NCI-H524 (cell line): ENCODE results near the gene PLS1.
"Not testable (repeated sequence)": the region's sequence is repeated elsewhere in the genome, so short reads cannot be mapped to it uniquely, and the experiment has no call there.

ENCODE experiments used
- DNase-seq, 2 experiments: peaks; one replicate each; lab custom pipeline; 2025; lab: John Stamatoyannopoulos, UW

PLS1 gene

DNA sequence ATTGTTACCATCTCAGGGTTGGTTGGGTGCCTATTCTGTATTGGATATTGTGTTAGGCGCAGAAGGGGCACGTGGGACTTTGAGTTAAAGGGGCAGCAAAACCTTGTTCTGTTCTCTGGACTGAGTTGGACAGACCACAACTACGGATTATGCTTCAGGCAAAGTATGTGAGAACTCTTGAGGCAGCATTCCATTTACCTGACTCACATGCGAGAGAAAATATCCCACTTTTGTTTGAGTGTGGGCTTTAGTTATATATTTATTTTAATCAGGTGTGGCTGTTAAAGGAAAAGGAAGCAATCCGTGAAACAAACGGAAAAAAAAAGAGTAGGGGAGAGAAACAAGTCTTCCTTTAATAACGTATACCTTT, 627 bp upstream of the PLS1 start:
- DNase-seq = peak in 1 of 2 experiments; percentile 53

DNA sequence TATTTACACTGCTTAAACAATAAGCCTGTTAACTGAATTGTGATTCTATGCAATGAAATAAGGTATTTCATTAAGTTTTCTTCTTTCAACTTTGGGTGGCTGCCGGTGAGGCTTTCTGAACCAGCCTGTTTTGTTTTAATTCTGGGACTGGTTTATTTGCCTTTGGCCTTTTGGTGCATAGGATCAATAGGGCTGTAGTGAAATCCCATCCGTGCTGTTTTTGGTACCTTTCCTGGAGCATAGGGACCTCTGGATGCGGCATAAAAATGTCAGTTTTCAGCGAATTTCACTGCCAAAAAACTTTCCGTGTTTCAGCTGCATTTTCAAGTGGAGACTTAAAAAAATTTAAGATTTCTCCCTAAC, 514 bp downstream of the PLS1 start:
- peak; percentile 49 to 71 for DNase-seq

DNA sequence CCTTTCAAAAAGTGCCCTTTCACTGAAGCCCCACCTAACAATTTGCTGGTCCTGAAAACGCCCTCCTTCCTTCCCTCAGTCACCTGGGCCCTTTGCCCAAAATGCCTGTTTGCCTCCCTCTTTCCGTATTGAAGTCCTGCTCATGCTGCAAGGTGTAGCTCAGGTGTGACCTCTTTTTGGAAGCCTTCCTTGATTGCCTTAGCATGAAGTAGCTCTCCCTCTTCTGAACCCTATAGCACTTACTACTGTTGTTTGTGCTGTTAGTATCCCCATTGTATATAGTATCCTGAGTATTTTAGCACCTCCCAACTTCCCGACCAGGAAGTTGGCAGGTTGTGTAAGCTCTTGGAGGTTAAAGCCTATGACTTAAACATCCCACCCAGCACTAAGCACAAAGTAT, 1.7 kb downstream of the PLS1 start:
- no peak for DNase-seq

DNA sequence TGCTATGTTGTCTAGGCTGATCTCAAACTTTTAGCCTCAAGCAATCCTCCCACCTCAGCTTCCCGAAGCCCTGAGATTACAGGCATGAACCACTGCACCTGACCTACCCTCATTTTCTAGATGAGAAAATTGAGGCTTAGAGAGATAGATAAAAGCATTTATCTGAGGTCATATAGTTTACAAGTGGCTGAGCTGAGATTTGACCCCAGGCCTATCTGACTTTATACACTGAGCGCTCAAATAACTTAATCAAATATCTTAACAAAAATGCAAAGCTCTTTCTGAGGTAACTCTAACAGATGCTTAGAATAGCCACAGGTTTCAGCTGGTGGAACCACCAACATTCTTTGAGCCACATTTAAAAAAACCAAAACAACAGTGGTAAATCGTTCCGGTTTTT, 5.5 kb downstream of the PLS1 start:
- no peak for DNase-seq

DNA sequence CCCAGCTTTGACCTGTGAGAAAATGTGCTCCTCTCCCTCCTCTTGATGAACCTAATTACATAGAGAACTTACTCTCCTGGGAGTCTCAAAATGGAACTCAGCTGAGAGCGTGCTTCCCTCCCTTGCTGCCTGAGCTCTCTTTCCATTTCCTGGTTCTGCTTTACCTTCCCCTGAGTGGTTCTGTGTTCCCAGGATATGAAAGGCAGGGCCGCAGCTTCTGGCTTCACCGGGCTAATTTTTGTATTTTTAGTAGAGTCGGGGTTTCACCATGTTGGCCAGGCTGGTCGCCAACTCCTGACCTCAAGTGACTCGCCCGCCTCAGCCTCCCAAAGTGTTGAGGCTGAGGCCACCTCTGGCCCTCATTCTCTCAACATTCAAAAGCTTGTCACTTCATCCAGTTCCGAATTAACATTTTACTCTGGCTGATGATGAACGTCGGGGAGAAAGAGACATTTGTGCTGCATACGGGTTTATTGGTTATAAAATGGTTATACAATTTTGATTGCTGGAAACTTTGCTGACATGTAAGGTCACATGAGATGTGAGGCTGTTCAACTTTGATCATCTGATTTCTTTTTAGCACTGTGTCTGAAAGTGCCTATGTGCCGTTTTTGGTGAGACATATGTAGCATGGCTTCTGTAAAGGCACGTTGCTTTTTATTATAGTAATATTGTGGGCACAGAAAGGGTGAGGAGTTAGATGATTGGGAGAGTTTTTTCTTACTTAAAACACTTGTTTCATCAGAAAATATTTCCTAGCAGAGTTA, 6.6 kb downstream of the PLS1 start:
- DNase-seq = no peak

DNA sequence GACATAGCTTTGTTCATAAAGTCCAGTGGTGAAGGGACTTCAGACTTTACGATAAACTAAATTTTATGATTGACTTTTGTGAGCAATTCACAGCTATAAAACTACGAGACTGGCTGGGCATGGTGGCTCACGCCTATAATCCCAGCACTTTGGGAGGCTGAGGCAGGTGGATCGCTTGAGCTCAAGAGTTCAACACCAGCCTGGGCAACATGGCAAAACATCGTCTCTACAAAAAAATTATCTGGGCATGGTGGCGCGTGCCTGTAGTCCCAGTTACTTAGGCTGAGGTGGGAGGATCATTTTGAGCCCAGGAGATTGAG, 7.2 kb downstream of the PLS1 start:
- not testable (repeated sequence) for DNase-seq

DNA sequence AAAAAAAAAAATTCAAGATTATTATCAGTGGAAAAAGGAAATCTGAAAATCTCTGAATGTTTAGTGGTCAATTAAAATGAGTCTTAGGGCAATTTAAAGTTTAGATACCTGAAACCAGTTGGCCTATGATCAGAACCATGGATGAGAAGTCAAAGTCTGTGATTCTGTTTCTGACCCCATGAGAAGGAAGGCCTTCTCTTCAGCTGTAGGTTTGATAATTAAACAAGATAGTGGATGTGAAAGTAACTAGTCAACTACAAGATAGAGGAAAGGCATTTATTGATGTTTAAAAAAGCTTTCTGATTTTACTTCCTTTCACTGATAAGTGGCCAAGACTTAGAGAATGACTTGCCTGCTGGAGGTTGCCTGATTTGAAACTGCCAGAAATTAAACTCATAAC, 8.7 kb downstream of the PLS1 start:
- DNase-seq = no peak

DNA sequence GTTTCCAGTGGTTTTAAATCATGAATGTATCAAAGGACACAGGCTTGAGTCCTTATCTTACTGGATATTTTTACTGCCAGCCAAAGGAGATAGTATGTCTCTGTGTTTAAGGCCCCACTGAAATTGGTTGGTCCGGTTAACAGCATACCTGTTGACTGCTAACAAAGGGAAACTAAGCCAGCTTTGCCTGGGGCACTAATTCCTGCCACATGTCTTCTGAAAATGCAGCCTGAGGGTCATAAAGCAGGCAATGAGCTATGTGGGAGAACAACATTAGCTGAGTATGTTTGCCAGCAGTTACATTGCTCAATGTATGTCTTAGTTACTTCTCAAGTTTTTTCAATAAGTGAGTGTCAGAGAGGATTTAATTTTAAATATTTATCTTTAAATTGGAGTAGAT, 12.4 kb downstream of the PLS1 start:
- DNase-seq = no peak

DNA sequence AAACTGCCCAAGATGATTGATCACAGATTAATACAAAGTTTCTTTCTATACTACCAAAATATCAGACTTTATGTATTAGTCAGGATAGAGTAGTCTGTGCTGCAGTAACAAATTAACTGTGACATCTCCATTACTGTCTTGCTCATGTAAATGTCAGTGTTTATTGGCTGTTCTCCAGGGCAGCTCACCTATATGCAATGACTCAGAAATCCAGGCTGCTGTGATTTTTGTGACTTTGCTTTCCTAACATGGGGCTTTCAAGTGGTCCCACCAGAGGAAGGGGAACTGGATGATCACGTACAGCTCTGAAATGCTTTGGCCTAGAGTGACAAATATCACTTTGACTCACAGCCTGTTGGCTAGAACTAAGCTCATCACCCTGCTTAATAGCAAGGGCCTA, 12.9 kb downstream of the PLS1 start:
- no peak for DNase-seq

DNA sequence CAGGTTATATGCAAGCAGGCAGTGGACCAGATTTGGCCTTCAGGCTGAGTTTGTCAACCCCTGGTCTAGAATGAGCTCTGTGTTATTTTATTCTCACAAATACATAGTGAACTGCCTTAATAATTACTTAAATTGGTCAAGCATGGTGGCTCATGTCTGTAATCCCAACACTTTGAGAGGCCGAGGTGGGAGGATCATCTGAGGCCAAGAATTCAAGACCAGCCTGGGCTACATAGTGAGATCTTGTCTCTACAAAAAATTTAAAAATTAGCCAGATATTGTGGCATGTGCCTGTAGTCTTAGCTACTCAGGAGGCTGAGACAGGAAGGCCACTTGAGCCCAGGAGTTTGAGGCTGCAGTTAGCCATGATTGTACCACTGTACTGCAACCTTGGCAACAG, 15.0 kb downstream of the PLS1 start:
- DNase-seq = no peak

DNA sequence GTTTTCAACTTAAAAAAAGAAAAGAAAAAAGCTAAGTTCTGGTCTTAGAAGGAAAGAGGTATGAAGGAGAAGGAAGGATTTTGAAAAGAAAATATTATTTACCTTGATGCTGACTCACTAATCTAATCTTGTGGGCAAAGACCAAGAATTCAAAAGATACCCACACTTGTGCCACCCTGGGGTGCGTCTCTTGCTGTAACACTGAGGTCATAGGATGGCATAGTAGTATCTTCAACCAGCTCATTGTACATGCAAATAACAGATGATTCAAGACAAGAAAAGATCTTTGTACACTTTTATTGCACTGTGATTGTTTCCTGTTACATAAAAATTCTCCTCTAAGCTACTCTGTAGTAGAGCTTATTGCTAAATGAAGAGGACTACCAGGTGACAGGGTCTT, 17.3 kb downstream of the PLS1 start:
- DNase-seq = no peak

DNA sequence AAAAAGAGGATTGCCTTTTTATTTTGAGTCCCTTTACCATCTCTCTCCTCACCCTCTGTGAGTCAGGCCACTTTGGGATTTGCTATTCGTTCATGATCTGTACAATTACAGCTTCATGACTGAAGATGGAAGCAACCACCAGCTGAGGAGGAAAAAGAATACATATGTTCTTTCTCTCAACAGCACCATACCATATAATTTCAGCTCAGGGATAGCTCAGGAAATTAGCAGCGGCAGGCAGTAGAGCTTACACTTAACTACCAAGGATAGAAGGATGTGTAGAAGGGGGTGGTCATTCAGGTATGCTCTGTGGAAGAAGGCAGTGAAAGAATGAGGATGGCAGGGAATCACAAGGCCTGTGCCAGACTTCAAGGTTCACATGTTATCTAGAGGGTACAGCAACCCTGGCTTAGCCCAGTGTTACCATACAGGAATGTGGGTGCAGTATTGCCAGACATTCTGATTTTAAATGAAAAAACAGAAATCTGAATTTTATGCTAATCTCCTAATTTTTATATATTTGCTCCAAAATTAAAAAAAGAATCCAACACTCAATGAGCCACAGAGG, 17.9 kb downstream of the PLS1 start:
- DNase-seq = no peak

DNA sequence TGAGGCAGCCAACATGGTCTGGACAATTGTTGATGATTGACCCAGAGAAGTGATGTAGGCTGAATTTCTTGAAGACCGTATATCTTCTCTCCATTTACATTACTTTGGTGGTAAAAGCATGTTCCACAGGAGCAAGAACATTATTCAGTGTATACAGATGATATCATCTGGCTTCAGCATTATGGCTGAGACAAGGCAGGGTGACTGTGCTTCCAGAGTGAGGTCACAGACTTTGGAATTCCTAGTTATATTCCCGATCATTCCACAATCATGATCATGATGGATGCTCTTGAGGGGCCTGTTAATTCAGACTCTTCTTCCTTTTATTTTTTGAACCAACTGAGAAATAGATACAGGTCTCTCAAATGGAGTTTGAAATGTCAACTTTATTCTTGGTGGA, 19.0 kb downstream of the PLS1 start:
- DNase-seq = no peak

DNA sequence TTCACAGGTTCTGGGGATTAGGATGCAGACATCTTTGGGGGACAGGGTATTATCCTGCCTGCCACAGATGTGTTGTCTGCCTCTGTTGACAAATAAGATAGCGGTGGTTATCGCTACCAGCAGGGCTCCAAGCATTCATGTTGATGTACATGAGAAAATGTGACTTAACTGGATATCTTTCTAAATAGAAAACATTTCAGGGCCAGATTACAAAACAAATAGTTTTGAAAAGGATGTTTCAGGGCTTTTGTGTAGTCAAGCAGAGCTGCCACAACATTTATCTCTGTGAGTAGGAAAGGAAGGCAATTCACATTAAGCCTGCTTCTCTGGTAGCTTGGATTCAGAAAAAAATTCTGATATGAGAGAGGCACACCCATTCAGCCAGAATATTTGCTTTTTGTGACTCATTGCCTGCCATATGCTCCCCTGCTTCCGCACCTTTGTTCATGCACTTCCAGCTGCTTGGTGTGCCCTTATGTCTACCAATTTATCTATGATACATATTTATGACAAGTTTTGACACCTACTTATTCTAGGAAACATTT, 22.8 kb downstream of the PLS1 start:
- peak; percentile 12 to 75 for DNase-seq

DNA sequence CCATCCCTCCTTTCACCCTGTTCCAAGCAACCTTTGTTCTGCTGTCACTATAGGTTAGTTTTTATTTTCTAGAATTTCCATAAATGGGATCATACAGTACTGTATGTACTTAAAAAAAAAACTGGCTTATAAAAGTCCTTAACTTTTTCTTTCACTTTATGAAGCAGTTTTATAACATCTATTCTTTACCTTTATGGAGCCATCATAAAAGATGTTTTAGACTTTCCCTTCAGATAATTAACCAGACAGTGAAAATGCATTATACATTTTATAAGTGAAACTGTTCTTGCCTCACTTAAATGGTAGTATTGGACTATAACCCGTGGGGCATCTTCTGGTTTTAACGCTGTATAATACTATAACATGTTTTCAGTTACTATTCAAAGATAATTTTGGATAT, 26.2 kb downstream of the PLS1 start:
- DNase-seq = no peak

DNA sequence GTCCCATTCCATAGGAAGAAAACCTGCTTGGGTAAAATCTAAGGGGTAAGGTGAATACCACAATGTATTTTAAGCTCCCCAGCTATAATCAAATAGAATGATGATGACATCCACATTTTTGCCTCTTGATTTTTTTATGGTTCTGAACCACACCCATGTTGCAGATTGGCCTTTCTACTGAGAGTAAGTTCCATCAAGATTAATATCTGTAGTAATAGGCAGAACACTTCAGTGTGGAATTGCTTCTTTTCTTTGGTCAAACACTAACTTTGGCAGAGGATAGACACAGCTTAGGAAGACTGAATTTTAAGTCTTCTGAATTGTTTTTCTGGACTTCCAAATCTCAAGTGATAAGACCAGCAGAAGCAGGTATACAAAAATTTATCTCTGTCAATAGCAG, 27.0 kb downstream of the PLS1 start:
- no peak for DNase-seq

DNA sequence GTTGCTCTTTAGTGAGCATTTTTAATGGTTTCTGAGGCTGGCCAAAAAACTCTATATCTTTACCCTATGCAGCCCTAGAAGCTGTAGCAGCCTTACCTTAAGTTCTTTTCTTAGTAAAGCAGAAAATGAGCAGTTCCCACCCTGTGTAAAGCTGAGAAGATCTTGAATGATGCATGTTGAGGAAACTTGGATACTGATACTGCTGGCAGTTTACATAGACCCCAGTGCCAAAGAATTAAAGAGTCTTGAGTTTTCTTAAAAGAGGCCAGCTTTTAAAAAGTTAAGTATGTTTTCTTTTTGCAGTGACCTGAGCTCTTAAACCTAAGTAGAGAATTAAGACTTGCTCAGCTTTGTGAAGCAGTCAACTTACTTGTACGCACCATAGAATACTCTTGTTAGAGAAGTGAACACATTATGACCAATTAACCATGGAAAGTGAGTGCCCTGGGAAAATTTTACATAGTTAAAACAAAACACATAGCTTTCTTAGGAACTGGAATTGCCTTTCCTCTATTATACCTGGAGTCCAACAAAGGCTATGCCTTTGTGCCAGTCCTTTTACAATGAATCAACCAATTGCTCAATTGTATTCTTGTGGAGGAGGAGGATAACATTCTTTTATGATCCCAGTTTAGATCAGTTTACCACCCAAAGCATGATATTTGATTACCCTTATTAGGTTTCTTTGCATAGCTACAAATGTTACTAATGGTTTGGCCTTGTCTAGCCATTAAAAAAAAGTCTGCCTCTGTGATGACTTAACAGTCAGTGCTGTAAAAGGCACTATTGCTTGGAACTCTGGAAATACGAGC, 28.4 kb downstream of the PLS1 start:
- no peak for DNase-seq

DNA sequence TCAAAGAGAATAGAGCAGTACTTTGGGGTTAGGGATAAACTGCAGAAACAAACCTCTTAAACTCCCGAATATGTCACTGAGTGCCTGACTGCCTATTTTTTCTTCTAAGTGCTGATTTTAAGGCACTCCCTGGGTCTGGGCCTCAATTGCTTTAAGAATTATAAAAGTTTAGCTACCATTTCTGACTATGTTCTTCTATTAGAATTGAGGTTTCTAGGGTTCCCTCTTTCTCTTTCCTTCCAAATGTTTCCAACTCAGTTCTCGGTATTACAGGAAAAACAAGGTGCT, 28.9 kb downstream of the PLS1 start:
- no peak for DNase-seq

DNA sequence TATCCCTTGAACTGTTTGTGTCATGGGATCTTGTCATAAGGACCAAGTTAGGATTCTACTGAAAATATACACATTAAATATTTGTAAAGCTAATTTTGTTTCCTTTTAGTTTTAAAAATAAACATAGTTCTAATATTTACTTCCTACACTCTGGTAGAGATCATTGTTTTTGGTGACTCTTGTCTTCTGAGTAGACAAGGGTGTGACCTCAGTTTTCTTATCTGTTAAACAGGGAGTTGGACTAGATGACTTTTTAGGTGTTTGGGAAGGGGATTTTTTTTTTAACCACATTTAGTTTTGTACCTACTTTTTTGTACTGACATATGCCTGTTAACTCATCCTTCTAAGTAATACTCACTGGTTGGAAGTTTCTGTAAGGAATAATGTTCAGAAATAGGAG, 30.8 kb downstream of the PLS1 start:
- no peak for DNase-seq

DNA sequence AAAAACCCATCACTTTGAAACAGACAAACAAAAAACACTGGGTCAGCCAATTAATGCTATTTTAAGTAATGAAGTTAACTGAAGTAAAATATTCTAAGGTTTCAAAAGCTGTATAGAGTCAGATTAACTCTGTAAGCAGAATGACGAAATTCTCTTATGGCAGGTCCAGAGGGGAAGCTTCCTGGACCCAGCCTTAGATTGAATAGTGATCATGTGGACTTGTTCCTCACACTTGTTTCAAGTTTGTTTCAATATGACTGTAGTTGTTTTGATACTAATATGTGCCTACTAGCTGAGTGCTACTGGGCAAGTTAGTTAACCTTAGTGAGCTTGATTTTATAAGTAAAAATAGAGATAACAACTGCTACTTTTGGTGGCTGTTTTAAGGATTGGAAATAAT, 32.6 kb downstream of the PLS1 start:
- no peak for DNase-seq

DNA sequence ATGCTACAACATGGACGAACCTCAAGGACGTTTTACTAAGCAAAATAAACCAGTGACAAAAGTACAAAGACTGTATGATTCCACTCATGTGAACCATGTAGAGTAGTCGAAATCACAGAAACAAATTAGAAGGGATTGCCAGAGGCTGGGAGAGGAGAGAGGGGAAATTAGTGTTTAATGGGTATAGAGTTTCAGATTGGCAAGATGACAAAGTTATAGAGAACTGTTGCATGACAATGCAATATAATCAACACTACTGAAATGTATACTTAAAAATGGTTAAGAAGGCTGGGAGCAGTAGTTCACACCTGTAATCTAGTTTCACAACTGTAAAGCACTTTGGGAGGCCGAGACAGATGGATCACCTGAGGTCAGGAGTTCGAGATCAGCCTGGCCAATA, 36.9 kb downstream of the PLS1 start:
- peak in 1 of 2 experiments; percentile 47 for DNase-seq

DNA sequence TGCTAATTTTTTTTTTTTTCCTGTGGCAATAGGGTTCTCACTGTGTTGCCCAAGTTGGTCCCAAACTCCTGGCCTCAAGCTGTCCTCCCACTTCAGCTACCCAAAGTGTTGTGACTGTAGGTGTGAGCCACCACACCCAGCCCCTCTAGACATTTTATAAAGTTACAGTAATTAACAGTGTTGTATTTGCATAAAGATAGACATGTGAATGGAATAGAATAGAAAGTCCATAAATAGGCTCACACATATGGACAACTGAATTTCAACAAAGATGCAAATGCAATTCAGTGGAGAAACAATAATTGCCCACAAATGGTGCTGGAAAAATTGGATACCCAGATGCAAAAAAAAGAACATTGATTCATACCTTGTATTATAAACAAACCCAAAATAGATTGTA, 39.9 kb downstream of the PLS1 start:
- no peak for DNase-seq

DNA sequence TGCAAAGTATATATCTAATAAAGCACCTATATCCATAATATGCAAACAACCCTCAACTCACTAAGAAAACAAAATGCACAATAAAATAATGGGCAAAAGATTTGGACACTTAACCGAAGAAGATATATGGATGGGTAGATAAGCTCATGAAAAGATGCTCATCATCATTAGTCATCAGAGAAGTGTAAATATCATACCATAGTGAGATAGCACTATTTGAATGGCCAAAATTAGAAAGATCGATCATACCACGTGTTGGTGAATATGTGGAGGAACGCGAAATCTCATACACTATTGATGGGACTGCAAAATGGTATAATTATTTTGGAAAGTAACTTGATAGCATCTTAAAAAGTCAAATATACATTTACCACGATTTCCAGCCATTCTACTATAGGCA, 40.5 kb downstream of the PLS1 start:
- DNase-seq = no peak

DNA sequence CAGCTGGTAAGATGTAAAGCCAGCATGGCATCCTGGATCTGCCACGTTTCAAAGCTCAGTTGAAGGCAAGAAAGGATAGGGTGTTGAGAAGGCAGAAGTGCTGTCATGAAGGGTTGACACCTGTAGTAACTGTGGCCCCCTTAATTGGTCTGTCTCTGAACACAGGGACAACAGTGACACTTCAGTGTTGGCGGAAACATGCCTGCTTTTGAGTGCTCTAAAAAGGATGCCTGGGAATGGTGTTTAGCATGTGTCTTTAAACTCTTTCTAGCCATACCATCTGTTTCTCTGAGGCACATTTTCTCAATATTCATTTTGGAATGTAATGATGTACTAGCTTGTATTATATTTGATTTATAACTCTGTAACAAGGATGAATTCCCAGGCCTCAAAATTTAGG, 42.1 kb downstream of the PLS1 start:
- DNase-seq = peak; percentile 13 to 62
